ENCODE measurements around the gene SLC16A4.

GRCh38 chr1:110438893-110439292, 48.1 kb upstream of the SLC16A4 start:
- TF ChIP-seq POLR2AphosphoS5 (IDR thresholded peaks at IDR 0.05) (no peak), CTCF (IDR thresholded peaks at IDR 0.05) (no peak)
